Neuron (in vitro differentiated cells): ENCODE results near the gene TANK.

ENCODE experiments used
- H2AFZ ChIP-seq: one replicate; pipeline ENCODE4 v1.6.1; 2013; ENCODE audit warnings: low read depth, mild to moderate bottlenecking, inconsistent platforms, low read length, moderate library complexity
- H3K27me3 ChIP-seq: one replicate; pipeline ENCODE4 v1.6.1; 2013; ENCODE audit warnings: low read length; ENCODE audit not compliant: insufficient read depth
- H3K36me3 ChIP-seq: one replicate; pipeline ENCODE4 v1.6.1; 2013; ENCODE audit warnings: low read length; ENCODE audit not compliant: insufficient read depth
- H3K4me1 ChIP-seq: one replicate; pipeline ENCODE4 v1.6.1; 2013; ENCODE audit warnings: low read length; ENCODE audit not compliant: insufficient read depth
- H3K4me3 ChIP-seq: 2 replicates; pipeline ENCODE4 v1.5.1; 2013; ENCODE audit warnings: mild to moderate bottlenecking, low read length, moderate library complexity
- H3K9me3 ChIP-seq: one replicate; pipeline ENCODE4 v1.6.1; 2013; ENCODE audit warnings: low read length

TANK gene

DNA sequence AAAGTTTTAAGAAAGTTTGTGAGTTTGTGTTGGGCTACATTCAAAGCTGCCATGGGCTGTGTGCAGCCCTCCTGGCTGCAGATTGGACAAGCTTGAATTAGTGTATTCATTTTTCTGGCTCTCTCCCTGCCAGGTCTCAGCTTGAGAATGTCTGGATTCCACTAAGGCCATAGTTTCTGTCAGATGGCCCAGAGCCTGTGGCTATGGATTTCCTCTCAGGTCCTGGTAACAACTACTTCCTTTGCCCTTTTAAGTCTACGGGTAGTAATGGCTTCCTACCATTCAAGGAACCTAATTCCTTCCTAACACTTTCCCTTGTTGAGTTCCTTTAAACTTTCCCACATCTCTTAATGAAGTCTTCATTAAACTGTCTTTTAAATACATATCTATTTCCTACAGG, 123.7 kb downstream of the TANK start:
- Histone ChIP-seq H2AFZ (no peak overlapping the region), H3K27me3 (no peaks in the 10 kb centered on the region), H3K36me3 (no peaks in the 10 kb centered on the region), H3K4me3 (no peak overlapping the region), H3K4me1 (no peaks in the 10 kb centered on the region), H3K9me3 (no peaks in the 10 kb centered on the region)
